WTC11 (cell line): ENCODE data around the gene PUS7. TPM values are rescaled to one million over a fixed set of nuclear protein-coding genes. Genes with fewer than 3 reads are reported as not detected.

Source experiments
- ATAC-seq: fragments of 200-7000 bp; cut with Tn5 transposase; 2 replicates; pipeline ENCODE4 v1.10.0; 2021; ENCODE audit warnings: mild to moderate bottlenecking, moderate library complexity
- CTCF ChIA-PET: fragments of 300-600 bp; sonication (Branson Sonifier 250); formaldehyde crosslinking; loops from one replicate; lab custom pipeline; 2021; ENCODE audit warnings: antibody characterized with exemption; lab: Charles Lee
- POLR2A ChIA-PET: fragments of 350-600 bp; sonication (Branson Sonifier 250); formaldehyde crosslinking; loops from one replicate; lab custom pipeline; 2021; ENCODE audit warnings: antibody characterized with exemption; lab: Charles Lee
- DNase-seq: peaks from one replicate; pipeline ENCODE4 v3.0.0; 2021; ENCODE audit warnings: low spot score
- H3K27ac Mint-ChIP-seq: 2 replicates; pipeline ENCODE4 v1.8.0; 2021; ENCODE audit warnings: mixed read lengths
- H3K27me3 Mint-ChIP-seq: 2 replicates; pipeline ENCODE4 v1.8.0; 2021; ENCODE audit warnings: low read depth, mild to moderate bottlenecking, moderate library complexity, mixed read lengths
- H3K36me3 Mint-ChIP-seq: 2 replicates; pipeline ENCODE4 v1.8.0; 2021; ENCODE audit warnings: mixed read lengths
- H3K4me1 Mint-ChIP-seq: 2 replicates; pipeline ENCODE4 v1.8.0; 2022; ENCODE audit warnings: mixed read lengths
- H3K4me3 Mint-ChIP-seq: 2 replicates; pipeline ENCODE4 v1.8.0; 2021; ENCODE audit warnings: mild to moderate bottlenecking, moderate library complexity, mixed read lengths
- H3K9me3 Mint-ChIP-seq: 2 replicates; pipeline ENCODE4 v1.8.0; 2021; ENCODE audit warnings: mixed read lengths
- ETV6 ChIP-seq: sonication (generic); formaldehyde crosslinking; IDR thresholded peaks from 2 replicates; pipeline ENCODE4 v1.8.1; 2022; ENCODE audit warnings: mild to moderate bottlenecking, missing genetic modification reagents
- GABPB1 ChIP-seq: sonication (generic); formaldehyde crosslinking; IDR thresholded peaks from 2 replicates; pipeline ENCODE4 v1.8.1; 2023; ENCODE audit warnings: mild to moderate bottlenecking, missing genetic modification reagents
- NR2C2 ChIP-seq: sonication (generic); formaldehyde crosslinking; IDR thresholded peaks from 2 replicates; pipeline ENCODE4 v1.8.0; 2022; ENCODE audit warnings: mild to moderate bottlenecking, missing genetic modification reagents
- TEAD4 ChIP-seq: sonication (generic); formaldehyde crosslinking; IDR thresholded peaks from 2 replicates; pipeline ENCODE4 v1.8.0; 2022; ENCODE audit warnings: mild to moderate bottlenecking, missing genetic modification reagents
- TP53 ChIP-seq: sonication (generic); formaldehyde crosslinking; IDR thresholded peaks from 2 replicates; pipeline ENCODE4 v1.8.1; 2023; ENCODE audit warnings: mild to moderate bottlenecking, missing genetic modification reagents
- ZNF121 ChIP-seq: sonication (generic); formaldehyde crosslinking; IDR thresholded peaks from 2 replicates; pipeline ENCODE4 v1.8.0; 2023; ENCODE audit warnings: missing genetic modification reagents
- ZNF232 ChIP-seq: sonication (generic); formaldehyde crosslinking; IDR thresholded peaks from 2 replicates; pipeline ENCODE4 v1.8.0; 2022; ENCODE audit warnings: mild to moderate bottlenecking, missing genetic modification reagents
- total RNA-seq: library from RNA; stranded (reverse); gene quantifications from 3 replicates; pipeline ENCODE4 v1.2.3, GENCODE V29; 2021
- TF ChIP-seq, protein P1 (sequence below): sonication (generic); formaldehyde crosslinking; IDR thresholded peaks from 2 replicates; pipeline ENCODE4 v1.8.1; 2023; ENCODE audit warnings: mild to moderate bottlenecking, missing genetic modification reagents, borderline replicate concordance
- TF ChIP-seq, protein P2 (sequence below): sonication (generic); formaldehyde crosslinking; IDR thresholded peaks from 2 replicates; pipeline ENCODE4 v1.8.1; 2023; ENCODE audit warnings: mild to moderate bottlenecking, missing genetic modification reagents, moderate library complexity
- TF ChIP-seq, protein P3 (sequence below): fragments of 250-450 bp; sonication (Bioruptor Pico); IDR thresholded peaks from 2 replicates; pipeline ENCODE4 v1.9.0; 2021; ENCODE audit warnings: mild to moderate bottlenecking
- TF ChIP-seq, protein P4 (sequence below): sonication (generic); formaldehyde crosslinking; IDR thresholded peaks from 2 replicates; pipeline ENCODE4 v1.8.0; 2023; ENCODE audit warnings: mild to moderate bottlenecking, missing genetic modification reagents
- TF ChIP-seq, protein P5 (sequence below): sonication (generic); formaldehyde crosslinking; IDR thresholded peaks from 2 replicates; pipeline ENCODE4 v1.8.0; 2023; ENCODE audit warnings: missing genetic modification reagents, mild to moderate bottlenecking, borderline replicate concordance
- TF ChIP-seq, protein P6 (sequence below): fragments of 250-450 bp; sonication (Bioruptor Pico); IDR thresholded peaks from 2 replicates; pipeline ENCODE4 v1.9.0; 2021; ENCODE audit warnings: mild to moderate bottlenecking, borderline replicate concordance

The PUS7 gene
- total RNA-seq, 1 experiment from 2014 or later, result 47.2 TPM

DNA sequence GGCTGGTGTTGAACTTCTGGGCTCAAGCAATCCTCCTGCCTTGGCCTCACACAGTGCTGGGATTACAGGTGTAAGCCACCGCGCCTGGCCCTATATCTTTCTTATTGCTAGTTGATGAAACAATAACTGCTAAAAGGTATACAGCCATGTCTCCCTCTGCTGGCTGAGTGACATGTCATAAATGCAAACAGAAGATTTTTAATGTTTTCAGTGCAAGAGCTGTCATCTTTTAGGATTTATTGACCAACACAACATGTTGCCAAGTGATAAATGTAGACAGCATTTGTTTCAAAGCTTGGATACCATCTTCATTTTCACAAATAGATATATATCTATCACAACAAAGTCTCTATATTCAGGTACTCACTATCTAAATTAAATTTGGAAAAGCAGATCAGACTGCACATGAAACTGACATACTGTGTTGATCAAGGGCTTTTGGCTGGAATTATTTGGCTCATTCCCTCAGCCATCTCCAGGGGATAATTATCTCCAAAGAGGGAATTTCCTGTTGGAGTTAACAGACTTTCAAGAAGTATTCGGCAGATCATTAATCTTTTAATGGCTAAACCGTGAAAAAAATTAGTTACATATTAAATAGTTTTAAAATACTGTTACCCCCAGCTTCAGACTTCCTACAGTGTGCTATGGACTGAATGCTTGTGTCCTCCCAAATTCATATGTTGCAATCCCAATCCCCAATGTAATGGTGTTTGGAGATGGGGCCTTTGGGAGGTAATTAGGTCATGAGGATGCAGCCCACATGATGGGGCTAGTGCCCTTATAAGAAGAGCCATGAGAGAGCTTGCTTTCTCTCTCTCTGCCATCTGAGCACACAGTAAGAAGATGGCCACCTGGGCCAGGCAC lies 92.1 kb downstream of the PUS7 start:
- Mint-ChIP-seq H3K9me3 (no peaks in the 10 kb centered on the region), H3K36me3 (no peaks in the 10 kb centered on the region), H3K4me3 (no peak overlapping the region), H3K27ac (no peak overlapping the region), H3K4me1 (no peaks in the 10 kb centered on the region), H3K27me3 (no peaks in the 10 kb centered on the region)
- DNase-seq (peak; percentile 20), ATAC-seq (peak; percentile 83)
- CTCF ChIA-PET, result interaction anchor here (0.5 to 1.3 kb wide), 11 partner anchors 9 to 449 kb away, joined by 3 to 8 read pairs (median 4); partner anchors contain the start of gene EFCAB10
- TF ChIP-seq, protein P1, sequence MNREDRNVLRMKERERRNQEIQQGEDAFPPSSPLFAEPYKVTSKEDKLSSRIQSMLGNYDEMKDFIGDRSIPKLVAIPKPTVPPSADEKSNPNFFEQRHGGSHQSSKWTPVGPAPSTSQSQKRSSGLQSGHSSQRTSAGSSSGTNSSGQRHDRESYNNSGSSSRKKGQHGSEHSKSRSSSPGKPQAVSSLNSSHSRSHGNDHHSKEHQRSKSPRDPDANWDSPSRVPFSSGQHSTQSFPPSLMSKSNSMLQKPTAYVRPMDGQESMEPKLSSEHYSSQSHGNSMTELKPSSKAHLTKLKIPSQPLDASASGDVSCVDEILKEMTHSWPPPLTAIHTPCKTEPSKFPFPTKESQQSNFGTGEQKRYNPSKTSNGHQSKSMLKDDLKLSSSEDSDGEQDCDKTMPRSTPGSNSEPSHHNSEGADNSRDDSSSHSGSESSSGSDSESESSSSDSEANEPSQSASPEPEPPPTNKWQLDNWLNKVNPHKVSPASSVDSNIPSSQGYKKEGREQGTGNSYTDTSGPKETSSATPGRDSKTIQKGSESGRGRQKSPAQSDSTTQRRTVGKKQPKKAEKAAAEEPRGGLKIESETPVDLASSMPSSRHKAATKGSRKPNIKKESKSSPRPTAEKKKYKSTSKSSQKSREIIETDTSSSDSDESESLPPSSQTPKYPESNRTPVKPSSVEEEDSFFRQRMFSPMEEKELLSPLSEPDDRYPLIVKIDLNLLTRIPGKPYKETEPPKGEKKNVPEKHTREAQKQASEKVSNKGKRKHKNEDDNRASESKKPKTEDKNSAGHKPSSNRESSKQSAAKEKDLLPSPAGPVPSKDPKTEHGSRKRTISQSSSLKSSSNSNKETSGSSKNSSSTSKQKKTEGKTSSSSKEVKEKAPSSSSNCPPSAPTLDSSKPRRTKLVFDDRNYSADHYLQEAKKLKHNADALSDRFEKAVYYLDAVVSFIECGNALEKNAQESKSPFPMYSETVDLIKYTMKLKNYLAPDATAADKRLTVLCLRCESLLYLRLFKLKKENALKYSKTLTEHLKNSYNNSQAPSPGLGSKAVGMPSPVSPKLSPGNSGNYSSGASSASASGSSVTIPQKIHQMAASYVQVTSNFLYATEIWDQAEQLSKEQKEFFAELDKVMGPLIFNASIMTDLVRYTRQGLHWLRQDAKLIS (CRISPR knock-in tag), result no peak
- TF ChIP-seq TP53 (no peak), ZNF121 (no peak), GABPB1 (CRISPR knock-in tag) (no peak), NR2C2 (no peak), ETV6 (CRISPR knock-in tag) (no peak), TEAD4 (no peak), ZNF232 (no peak)
- TF ChIP-seq, protein P2, sequence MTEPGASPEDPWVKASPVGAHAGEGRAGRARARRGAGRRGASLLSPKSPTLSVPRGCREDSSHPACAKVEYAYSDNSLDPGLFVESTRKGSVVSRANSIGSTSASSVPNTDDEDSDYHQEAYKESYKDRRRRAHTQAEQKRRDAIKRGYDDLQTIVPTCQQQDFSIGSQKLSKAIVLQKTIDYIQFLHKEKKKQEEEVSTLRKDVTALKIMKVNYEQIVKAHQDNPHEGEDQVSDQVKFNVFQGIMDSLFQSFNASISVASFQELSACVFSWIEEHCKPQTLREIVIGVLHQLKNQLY (CRISPR knock-in tag), result no peak
- TF ChIP-seq, protein P3, sequence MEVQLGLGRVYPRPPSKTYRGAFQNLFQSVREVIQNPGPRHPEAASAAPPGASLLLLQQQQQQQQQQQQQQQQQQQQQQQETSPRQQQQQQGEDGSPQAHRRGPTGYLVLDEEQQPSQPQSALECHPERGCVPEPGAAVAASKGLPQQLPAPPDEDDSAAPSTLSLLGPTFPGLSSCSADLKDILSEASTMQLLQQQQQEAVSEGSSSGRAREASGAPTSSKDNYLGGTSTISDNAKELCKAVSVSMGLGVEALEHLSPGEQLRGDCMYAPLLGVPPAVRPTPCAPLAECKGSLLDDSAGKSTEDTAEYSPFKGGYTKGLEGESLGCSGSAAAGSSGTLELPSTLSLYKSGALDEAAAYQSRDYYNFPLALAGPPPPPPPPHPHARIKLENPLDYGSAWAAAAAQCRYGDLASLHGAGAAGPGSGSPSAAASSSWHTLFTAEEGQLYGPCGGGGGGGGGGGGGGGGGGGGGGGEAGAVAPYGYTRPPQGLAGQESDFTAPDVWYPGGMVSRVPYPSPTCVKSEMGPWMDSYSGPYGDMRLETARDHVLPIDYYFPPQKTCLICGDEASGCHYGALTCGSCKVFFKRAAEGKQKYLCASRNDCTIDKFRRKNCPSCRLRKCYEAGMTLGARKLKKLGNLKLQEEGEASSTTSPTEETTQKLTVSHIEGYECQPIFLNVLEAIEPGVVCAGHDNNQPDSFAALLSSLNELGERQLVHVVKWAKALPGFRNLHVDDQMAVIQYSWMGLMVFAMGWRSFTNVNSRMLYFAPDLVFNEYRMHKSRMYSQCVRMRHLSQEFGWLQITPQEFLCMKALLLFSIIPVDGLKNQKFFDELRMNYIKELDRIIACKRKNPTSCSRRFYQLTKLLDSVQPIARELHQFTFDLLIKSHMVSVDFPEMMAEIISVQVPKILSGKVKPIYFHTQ (CRISPR knock-in tag), result no peak
- TF ChIP-seq, protein P4, sequence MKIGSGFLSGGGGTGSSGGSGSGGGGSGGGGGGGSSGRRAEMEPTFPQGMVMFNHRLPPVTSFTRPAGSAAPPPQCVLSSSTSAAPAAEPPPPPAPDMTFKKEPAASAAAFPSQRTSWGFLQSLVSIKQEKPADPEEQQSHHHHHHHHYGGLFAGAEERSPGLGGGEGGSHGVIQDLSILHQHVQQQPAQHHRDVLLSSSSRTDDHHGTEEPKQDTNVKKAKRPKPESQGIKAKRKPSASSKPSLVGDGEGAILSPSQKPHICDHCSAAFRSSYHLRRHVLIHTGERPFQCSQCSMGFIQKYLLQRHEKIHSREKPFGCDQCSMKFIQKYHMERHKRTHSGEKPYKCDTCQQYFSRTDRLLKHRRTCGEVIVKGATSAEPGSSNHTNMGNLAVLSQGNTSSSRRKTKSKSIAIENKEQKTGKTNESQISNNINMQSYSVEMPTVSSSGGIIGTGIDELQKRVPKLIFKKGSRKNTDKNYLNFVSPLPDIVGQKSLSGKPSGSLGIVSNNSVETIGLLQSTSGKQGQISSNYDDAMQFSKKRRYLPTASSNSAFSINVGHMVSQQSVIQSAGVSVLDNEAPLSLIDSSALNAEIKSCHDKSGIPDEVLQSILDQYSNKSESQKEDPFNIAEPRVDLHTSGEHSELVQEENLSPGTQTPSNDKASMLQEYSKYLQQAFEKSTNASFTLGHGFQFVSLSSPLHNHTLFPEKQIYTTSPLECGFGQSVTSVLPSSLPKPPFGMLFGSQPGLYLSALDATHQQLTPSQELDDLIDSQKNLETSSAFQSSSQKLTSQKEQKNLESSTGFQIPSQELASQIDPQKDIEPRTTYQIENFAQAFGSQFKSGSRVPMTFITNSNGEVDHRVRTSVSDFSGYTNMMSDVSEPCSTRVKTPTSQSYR, result no peak
- TF ChIP-seq, protein P5, sequence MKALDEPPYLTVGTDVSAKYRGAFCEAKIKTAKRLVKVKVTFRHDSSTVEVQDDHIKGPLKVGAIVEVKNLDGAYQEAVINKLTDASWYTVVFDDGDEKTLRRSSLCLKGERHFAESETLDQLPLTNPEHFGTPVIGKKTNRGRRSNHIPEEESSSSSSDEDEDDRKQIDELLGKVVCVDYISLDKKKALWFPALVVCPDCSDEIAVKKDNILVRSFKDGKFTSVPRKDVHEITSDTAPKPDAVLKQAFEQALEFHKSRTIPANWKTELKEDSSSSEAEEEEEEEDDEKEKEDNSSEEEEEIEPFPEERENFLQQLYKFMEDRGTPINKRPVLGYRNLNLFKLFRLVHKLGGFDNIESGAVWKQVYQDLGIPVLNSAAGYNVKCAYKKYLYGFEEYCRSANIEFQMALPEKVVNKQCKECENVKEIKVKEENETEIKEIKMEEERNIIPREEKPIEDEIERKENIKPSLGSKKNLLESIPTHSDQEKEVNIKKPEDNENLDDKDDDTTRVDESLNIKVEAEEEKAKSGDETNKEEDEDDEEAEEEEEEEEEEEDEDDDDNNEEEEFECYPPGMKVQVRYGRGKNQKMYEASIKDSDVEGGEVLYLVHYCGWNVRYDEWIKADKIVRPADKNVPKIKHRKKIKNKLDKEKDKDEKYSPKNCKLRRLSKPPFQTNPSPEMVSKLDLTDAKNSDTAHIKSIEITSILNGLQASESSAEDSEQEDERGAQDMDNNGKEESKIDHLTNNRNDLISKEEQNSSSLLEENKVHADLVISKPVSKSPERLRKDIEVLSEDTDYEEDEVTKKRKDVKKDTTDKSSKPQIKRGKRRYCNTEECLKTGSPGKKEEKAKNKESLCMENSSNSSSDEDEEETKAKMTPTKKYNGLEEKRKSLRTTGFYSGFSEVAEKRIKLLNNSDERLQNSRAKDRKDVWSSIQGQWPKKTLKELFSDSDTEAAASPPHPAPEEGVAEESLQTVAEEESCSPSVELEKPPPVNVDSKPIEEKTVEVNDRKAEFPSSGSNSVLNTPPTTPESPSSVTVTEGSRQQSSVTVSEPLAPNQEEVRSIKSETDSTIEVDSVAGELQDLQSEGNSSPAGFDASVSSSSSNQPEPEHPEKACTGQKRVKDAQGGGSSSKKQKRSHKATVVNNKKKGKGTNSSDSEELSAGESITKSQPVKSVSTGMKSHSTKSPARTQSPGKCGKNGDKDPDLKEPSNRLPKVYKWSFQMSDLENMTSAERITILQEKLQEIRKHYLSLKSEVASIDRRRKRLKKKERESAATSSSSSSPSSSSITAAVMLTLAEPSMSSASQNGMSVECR (CRISPR knock-in tag), result no peak
- TF ChIP-seq, protein P6, sequence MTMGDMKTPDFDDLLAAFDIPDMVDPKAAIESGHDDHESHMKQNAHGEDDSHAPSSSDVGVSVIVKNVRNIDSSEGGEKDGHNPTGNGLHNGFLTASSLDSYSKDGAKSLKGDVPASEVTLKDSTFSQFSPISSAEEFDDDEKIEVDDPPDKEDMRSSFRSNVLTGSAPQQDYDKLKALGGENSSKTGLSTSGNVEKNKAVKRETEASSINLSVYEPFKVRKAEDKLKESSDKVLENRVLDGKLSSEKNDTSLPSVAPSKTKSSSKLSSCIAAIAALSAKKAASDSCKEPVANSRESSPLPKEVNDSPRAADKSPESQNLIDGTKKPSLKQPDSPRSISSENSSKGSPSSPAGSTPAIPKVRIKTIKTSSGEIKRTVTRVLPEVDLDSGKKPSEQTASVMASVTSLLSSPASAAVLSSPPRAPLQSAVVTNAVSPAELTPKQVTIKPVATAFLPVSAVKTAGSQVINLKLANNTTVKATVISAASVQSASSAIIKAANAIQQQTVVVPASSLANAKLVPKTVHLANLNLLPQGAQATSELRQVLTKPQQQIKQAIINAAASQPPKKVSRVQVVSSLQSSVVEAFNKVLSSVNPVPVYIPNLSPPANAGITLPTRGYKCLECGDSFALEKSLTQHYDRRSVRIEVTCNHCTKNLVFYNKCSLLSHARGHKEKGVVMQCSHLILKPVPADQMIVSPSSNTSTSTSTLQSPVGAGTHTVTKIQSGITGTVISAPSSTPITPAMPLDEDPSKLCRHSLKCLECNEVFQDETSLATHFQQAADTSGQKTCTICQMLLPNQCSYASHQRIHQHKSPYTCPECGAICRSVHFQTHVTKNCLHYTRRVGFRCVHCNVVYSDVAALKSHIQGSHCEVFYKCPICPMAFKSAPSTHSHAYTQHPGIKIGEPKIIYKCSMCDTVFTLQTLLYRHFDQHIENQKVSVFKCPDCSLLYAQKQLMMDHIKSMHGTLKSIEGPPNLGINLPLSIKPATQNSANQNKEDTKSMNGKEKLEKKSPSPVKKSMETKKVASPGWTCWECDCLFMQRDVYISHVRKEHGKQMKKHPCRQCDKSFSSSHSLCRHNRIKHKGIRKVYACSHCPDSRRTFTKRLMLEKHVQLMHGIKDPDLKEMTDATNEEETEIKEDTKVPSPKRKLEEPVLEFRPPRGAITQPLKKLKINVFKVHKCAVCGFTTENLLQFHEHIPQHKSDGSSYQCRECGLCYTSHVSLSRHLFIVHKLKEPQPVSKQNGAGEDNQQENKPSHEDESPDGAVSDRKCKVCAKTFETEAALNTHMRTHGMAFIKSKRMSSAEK (CRISPR knock-in tag), result no peak
- POLR2A ChIA-PET, result no interaction called here
